Progenitor cell of endocrine pancreas (in vitro differentiated cells): ENCODE data around the gene SUGCT. TPM values are rescaled to one million over a fixed set of nuclear protein-coding genes. Genes with fewer than 3 reads are reported as not detected.

Source experiments
- DNase-seq: peaks from one replicate; pipeline ENCODE4 v3.0.0; 2021; ENCODE audit warnings: low spot score; ENCODE audit not compliant: unreplicated experiment
- H3K27ac Mint-ChIP-seq: 2 replicates; pipeline ENCODE4 v1.8.0; 2021; ENCODE audit warnings: mild to moderate bottlenecking, moderate library complexity, mixed read lengths
- H3K27me3 Mint-ChIP-seq: 2 replicates; pipeline ENCODE4 v1.8.0; 2021; ENCODE audit warnings: mixed read lengths
- H3K36me3 Mint-ChIP-seq: 2 replicates; pipeline ENCODE4 v1.8.0; 2022; ENCODE audit warnings: mixed read lengths; ENCODE audit not compliant: insufficient read depth
- H3K4me1 Mint-ChIP-seq: 2 replicates; pipeline ENCODE4 v1.8.0; 2021; ENCODE audit warnings: low read depth, mixed read lengths
- H3K4me3 Mint-ChIP-seq: 2 replicates; pipeline ENCODE4 v1.8.0; 2021; ENCODE audit warnings: low read depth, mild to moderate bottlenecking, moderate library complexity, mixed read lengths
- H3K9me3 Mint-ChIP-seq: 2 replicates; pipeline ENCODE4 v1.8.0; 2021; ENCODE audit warnings: low read depth, mixed read lengths
- CTCF ChIP-seq: fragments of 200-600 bp; sonication (generic); IDR thresholded peaks from one replicate; pipeline ENCODE4 v1.5.0; 2021; ENCODE audit warnings: antibody characterized with exemption, mild to moderate bottlenecking; ENCODE audit not compliant: unreplicated experiment
- total RNA-seq: library from RNA; stranded (reverse); gene quantifications from 2 replicates; pipeline ENCODE4 v1.2.1, GENCODE V29; 2021

The SUGCT gene
- total RNA-seq, 1 donor from 2014 or later: 6.2 TPM

- no peak for TF ChIP-seq CTCF
- Mint-ChIP-seq H3K36me3 (peaks cover 8% of the 10 kb centered on the region), H3K4me3 (no peak overlapping the region), H3K9me3 (peaks cover 3% of the 10 kb centered on the region), H3K4me1 (peaks cover 19% of the 10 kb centered on the region), H3K27me3 (no peaks in the 10 kb centered on the region), H3K27ac (no peak overlapping the region)
- DNase-seq: no peak
These were observed 87.0 kb downstream of the SUGCT start for GRCh38 chr7:40221836-40222235.

GRCh38 chr7:40223451-40224127 is 88.8 kb downstream of the SUGCT start:
- H3K9me3 Mint-ChIP-seq: no peaks in the 10 kb centered on the region
- peaks cover 19% of the 10 kb centered on the region for H3K4me1 Mint-ChIP-seq
- H3K36me3 Mint-ChIP-seq: peaks cover 5% of the 10 kb centered on the region
- DNase-seq: no peak
- peak overlapping the region; percentile 19 for H3K4me3 Mint-ChIP-seq
- peak overlapping the region; percentile 59 for H3K27ac Mint-ChIP-seq
- no peaks in the 10 kb centered on the region for H3K27me3 Mint-ChIP-seq
- no peak for TF ChIP-seq CTCF

GRCh38 chr7:40230101-40230500 is 95.3 kb downstream of the SUGCT start:
- no peak for DNase-seq
- H3K27ac Mint-ChIP-seq: no peak overlapping the region
- no peaks in the 10 kb centered on the region for H3K36me3 Mint-ChIP-seq
- no peaks in the 10 kb centered on the region for H3K27me3 Mint-ChIP-seq
- no peaks in the 10 kb centered on the region for H3K9me3 Mint-ChIP-seq
- no peak overlapping the region for H3K4me3 Mint-ChIP-seq
- TF ChIP-seq CTCF: no peak
- peaks cover 6% of the 10 kb centered on the region for H3K4me1 Mint-ChIP-seq

GRCh38 chr7:40231796-40232195 is 97.0 kb downstream of the SUGCT start:
- no peaks in the 10 kb centered on the region for H3K36me3 Mint-ChIP-seq
- no peaks in the 10 kb centered on the region for H3K9me3 Mint-ChIP-seq
- H3K27me3 Mint-ChIP-seq: no peaks in the 10 kb centered on the region
- TF ChIP-seq CTCF: no peak
- no peak overlapping the region for H3K27ac Mint-ChIP-seq
- H3K4me1 Mint-ChIP-seq: peaks cover 6% of the 10 kb centered on the region
- no peak overlapping the region for H3K4me3 Mint-ChIP-seq
- DNase-seq: no peak

- H3K4me1 Mint-ChIP-seq: peaks cover 6% of the 10 kb centered on the region
- no peaks in the 10 kb centered on the region for H3K9me3 Mint-ChIP-seq
- no peak overlapping the region for H3K27ac Mint-ChIP-seq
- DNase-seq: no peak
- H3K27me3 Mint-ChIP-seq: no peaks in the 10 kb centered on the region
- no peak overlapping the region for H3K4me3 Mint-ChIP-seq
- TF ChIP-seq CTCF: peak; percentile 60
- H3K36me3 Mint-ChIP-seq: no peaks in the 10 kb centered on the region
These were observed 97.6 kb downstream of the SUGCT start for GRCh38 chr7:40232242-40232893.
